ENCODE data around the gene DAB2IP.

- no peak for TF ChIP-seq CTCF (optimal IDR thresholded peaks at IDR 0.05 in 1 of 3, IDR thresholded peaks at IDR 0.05 in 1 of 3, conservative IDR thresholded peaks at IDR 0.05 in 1 of 3; ENCODE audit: extremely low read depth in 1 of 3, insufficient read depth in 2 of 3, low read length in 3 of 3)
- TF ChIP-seq EZH2 (IDR thresholded peaks at IDR 0.05; ENCODE audit: low read length) = no peak
Measured at GRCh38 chr9:121729769-121730562, 78.5 kb downstream of the DAB2IP start.
